Measurements from ENCODE around the gene ITIH3. TPM values are rescaled to one million over a fixed set of nuclear protein-coding genes. Genes with fewer than 3 reads are reported as not detected.

Gene ITIH3
- total RNA-seq, 1 experiment from 2014 or later = not detected

GRCh38 chr3:52851348-52851747, 56.8 kb downstream of the ITIH3 start:
- Mint-ChIP-seq H3K36me3 (ENCODE audit: insufficient read depth, unreplicated experiment) (peaks cover 7% of the 10 kb centered on the region), H3K27me3 (ENCODE audit: insufficient read depth, unreplicated experiment) (no peaks in the 10 kb centered on the region), H3K4me1 (ENCODE audit: insufficient read depth, unreplicated experiment) (no peaks in the 10 kb centered on the region), H3K4me3 (ENCODE audit: unreplicated experiment) (no peak overlapping the region), H3K9me3 (ENCODE audit: unreplicated experiment) (no peaks in the 10 kb centered on the region), H3K27ac (ENCODE audit: low read depth, unreplicated experiment) (no peak overlapping the region)
- peak; percentile 66 for TF ChIP-seq CTCF (IDR thresholded peaks at IDR 0.05; ENCODE audit: unreplicated experiment)
- CTCF ChIA-PET = interaction anchor here (0.5 to 1.7 kb wide), 16 partner anchors 9 to 1511 kb away, joined by 3 to 7 read pairs (median 3); no protein-coding TSS in a partner anchor
- peak; percentile 61 for DNase-seq (ENCODE audit: unreplicated experiment)
- intact Hi-C loops (cut with micrococcal nuclease) = loop anchor here (1.0 kb wide), 2 partner anchors 136 to 221 kb away; no protein-coding TSS in a partner anchor
- POLR2A ChIA-PET = no interaction called here
- BruUV-seq (replicated peaks) = no TSS peak

GRCh38 chr3:52852419-52852818, 57.8 kb downstream of the ITIH3 start:
- no TSS peak for BruUV-seq (replicated peaks)
- H3K4me1 Mint-ChIP-seq (ENCODE audit: insufficient read depth, unreplicated experiment) = no peaks in the 10 kb centered on the region
- POLR2A ChIA-PET = no interaction called here

DNA sequence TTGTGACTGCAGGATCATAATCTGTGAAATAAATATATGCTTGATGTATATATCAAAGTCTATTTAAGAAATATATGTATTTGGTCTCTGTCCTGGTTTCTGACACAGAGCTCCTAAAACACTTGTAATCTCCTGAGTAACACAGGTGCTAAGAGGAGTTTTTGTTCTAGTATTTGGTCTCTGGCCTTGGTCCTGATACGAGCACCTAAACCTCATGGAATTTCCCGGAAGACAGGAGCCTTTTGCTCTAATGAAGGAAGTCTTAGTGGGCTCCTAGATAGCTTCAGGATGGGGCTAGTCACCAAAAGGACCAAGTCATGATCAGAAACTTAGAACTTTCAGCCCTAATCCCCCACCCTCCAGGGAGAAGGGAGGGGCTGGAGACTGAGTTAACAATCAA, 59.4 kb downstream of the ITIH3 start:
- peaks cover 7% of the 10 kb centered on the region for H3K36me3 Mint-ChIP-seq (ENCODE audit: insufficient read depth, unreplicated experiment)
- H3K27ac Mint-ChIP-seq (ENCODE audit: low read depth, unreplicated experiment) = no peak overlapping the region
- no peaks in the 10 kb centered on the region for H3K4me1 Mint-ChIP-seq (ENCODE audit: insufficient read depth, unreplicated experiment)
- intact Hi-C loops (cut with micrococcal nuclease) = no loop called here
- no peak for TF ChIP-seq CTCF (IDR thresholded peaks at IDR 0.05; ENCODE audit: unreplicated experiment)
- ChIA-PET POLR2A (interaction anchor here (0.5 to 0.7 kb wide), 2 partner anchors 37 to 111 kb away, joined by 3 to 4 read pairs; no protein-coding TSS in a partner anchor), CTCF (interaction anchor here (0.7 to 2.5 kb wide), 2 partner anchors 85 to 219 kb away, joined by 3 to 10 read pairs; no protein-coding TSS in a partner anchor)
- H3K27me3 Mint-ChIP-seq (ENCODE audit: insufficient read depth, unreplicated experiment) = no peaks in the 10 kb centered on the region
- DNase-seq (ENCODE audit: unreplicated experiment) = no peak
- H3K9me3 Mint-ChIP-seq (ENCODE audit: unreplicated experiment) = no peaks in the 10 kb centered on the region
- no peak overlapping the region for H3K4me3 Mint-ChIP-seq (ENCODE audit: unreplicated experiment)
- BruUV-seq (replicated peaks) = no TSS peak

More at GRCh38 chr3:52852419-52852818, 57.8 kb downstream of the ITIH3 start:
- no peaks in the 10 kb centered on the region for H3K27me3 Mint-ChIP-seq (ENCODE audit: insufficient read depth, unreplicated experiment)
- CTCF ChIA-PET = interaction anchor here (0.5 to 2.5 kb wide), 8 partner anchors 8 to 482 kb away, joined by 3 to 10 read pairs (median 3); no protein-coding TSS in a partner anchor
- DNase-seq (ENCODE audit: unreplicated experiment) = no peak
- H3K27ac Mint-ChIP-seq (ENCODE audit: low read depth, unreplicated experiment) = no peak overlapping the region
- no peak for TF ChIP-seq CTCF (IDR thresholded peaks at IDR 0.05; ENCODE audit: unreplicated experiment)
- H3K9me3 Mint-ChIP-seq (ENCODE audit: unreplicated experiment) = no peaks in the 10 kb centered on the region
- H3K4me3 Mint-ChIP-seq (ENCODE audit: unreplicated experiment) = no peak overlapping the region
- H3K36me3 Mint-ChIP-seq (ENCODE audit: insufficient read depth, unreplicated experiment) = peaks cover 7% of the 10 kb centered on the region
- intact Hi-C loops (cut with micrococcal nuclease) = no loop called here

DNA sequence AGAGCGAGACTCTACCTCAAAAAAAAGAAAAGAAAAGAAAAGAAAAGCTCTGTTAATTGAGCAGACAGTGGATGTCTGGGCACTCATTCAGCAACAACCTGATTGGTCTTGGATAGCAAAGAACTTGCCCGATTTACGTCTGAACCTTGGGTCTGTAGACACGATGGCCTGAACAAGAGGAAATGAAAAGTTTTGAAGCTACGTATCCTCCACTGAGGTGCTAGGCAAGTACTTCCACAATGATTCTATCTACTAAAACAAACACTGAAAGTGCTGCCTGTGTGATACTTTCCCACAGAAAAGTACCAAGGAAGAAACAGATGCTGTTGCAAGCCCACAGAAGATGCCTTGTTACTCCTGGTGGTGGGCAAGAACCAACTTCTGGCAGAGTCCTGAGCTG, 62.1 kb downstream of the ITIH3 start:
- no peak for DNase-seq (ENCODE audit: unreplicated experiment)
- Mint-ChIP-seq H3K27ac (ENCODE audit: low read depth, unreplicated experiment) (no peak overlapping the region), H3K27me3 (ENCODE audit: insufficient read depth, unreplicated experiment) (no peaks in the 10 kb centered on the region), H3K4me3 (ENCODE audit: unreplicated experiment) (no peak overlapping the region), H3K36me3 (ENCODE audit: insufficient read depth, unreplicated experiment) (no peaks in the 10 kb centered on the region), H3K9me3 (ENCODE audit: unreplicated experiment) (no peaks in the 10 kb centered on the region), H3K4me1 (ENCODE audit: insufficient read depth, unreplicated experiment) (no peaks in the 10 kb centered on the region)
- POLR2A ChIA-PET = interaction anchor here (0.7 kb wide), 1 partner anchor 86 kb away, joined by 3 read pairs; the partner anchor contains the start of gene NEK4
- intact Hi-C loops (cut with micrococcal nuclease) = no loop called here
- no TSS peak for BruUV-seq (replicated peaks)
- CTCF ChIA-PET = no interaction called here
- no peak for TF ChIP-seq CTCF (IDR thresholded peaks at IDR 0.05; ENCODE audit: unreplicated experiment)

Measured in MCF 10A (cell line).